Glomerular visceral epithelial cell (primary cell): ENCODE measurements around the gene JAZF1.
A peak's percentile ranks its signal among the peaks of the same experiment; 100 is the strongest.

Experiments used
- DNase-seq: peaks from one replicate; pipeline ENCODE4 v3.0.0-alpha.2; 2016; ENCODE audit errors: extremely low spot score

Gene JAZF1

GRCh38 chr7:28191751-28192150 is 11.2 kb upstream of the JAZF1 start:
- DNase-seq = no peak

- DNase-seq = no peak
Observed at GRCh38 chr7:28191184-28191583, 10.6 kb upstream of the JAZF1 start.

- DNase-seq = no peak
Observed at GRCh38 chr7:28190077-28190710, 9.6 kb upstream of the JAZF1 start.

- no peak for DNase-seq
Observed at GRCh38 chr7:28187012-28187411, 6.4 kb upstream of the JAZF1 start.

- no peak for DNase-seq
Observed at GRCh38 chr7:28183627-28184026, 3.0 kb upstream of the JAZF1 start.

GRCh38 chr7:28182071-28182471 is 1.5 kb upstream of the JAZF1 start:
- no peak for DNase-seq

GRCh38 chr7:28181416-28181815 is 821 bp upstream of the JAZF1 start:
- DNase-seq = no peak

GRCh38 chr7:28180031-28180363 is 598 bp downstream of the JAZF1 start:
- no peak for DNase-seq

- DNase-seq = peak; percentile 67
Observed at GRCh38 chr7:28179120-28180030, 1.2 kb downstream of the JAZF1 start.

- no peak for DNase-seq
Observed at GRCh38 chr7:28178599-28178998, 2.0 kb downstream of the JAZF1 start.

- no peak for DNase-seq
Observed at GRCh38 chr7:28177836-28178235, 2.8 kb downstream of the JAZF1 start.

- DNase-seq = no peak
Observed at GRCh38 chr7:28176645-28177044, 4.0 kb downstream of the JAZF1 start.

- no peak for DNase-seq
Observed at GRCh38 chr7:28176174-28176573, 4.4 kb downstream of the JAZF1 start.

GRCh38 chr7:28174901-28175661 is 5.5 kb downstream of the JAZF1 start:
- DNase-seq = no peak

- DNase-seq = no peak
Observed at GRCh38 chr7:28174442-28174841, 6.2 kb downstream of the JAZF1 start.

- no peak for DNase-seq
Observed at GRCh38 chr7:28173531-28173930, 7.1 kb downstream of the JAZF1 start.

- no peak for DNase-seq
Observed at GRCh38 chr7:28172958-28173357, 7.6 kb downstream of the JAZF1 start.

- DNase-seq = no peak
Observed at GRCh38 chr7:28170701-28171100, 9.9 kb downstream of the JAZF1 start.

- DNase-seq = no peak
Observed at GRCh38 chr7:28169230-28169629, 11.4 kb downstream of the JAZF1 start.

- no peak for DNase-seq
Observed at GRCh38 chr7:28168393-28169158, 12.0 kb downstream of the JAZF1 start.

- peak; percentile 54 for DNase-seq
Observed at GRCh38 chr7:28166982-28167715, 13.4 kb downstream of the JAZF1 start.
